ENCODE results near the gene CACNA2D3.

DNA sequence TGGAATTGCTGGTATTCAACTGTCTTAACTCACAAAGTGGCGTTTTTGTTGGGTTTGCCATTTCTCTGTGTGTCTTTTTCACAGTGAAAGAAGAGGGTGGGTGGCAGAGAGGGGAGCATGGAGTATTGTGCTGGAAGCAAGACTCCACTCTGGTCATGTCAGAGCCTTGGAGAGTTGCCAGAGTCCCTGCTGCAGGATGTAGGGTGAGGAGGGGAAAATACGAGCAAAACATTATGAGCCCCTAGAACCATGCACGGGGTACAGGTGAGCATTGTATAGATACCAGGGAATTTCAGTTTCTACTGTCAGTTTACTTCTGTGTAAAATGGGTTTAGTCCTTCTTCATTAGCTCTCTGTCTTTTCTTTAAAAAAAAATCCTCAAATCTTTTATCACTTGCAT, 249.9 kb downstream of the CACNA2D3 start:
- TF ChIP-seq MAZ (IDR thresholded peaks at IDR 0.05; ENCODE audit: borderline replicate concordance, low read depth, low read length), result no peak
- TF ChIP-seq, protein P1, sequence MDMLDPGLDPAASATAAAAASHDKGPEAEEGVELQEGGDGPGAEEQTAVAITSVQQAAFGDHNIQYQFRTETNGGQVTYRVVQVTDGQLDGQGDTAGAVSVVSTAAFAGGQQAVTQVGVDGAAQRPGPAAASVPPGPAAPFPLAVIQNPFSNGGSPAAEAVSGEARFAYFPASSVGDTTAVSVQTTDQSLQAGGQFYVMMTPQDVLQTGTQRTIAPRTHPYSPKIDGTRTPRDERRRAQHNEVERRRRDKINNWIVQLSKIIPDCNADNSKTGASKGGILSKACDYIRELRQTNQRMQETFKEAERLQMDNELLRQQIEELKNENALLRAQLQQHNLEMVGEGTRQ (IDR thresholded peaks at IDR 0.05), result no peak
- no peak for TF ChIP-seq CTCF (IDR thresholded peaks at IDR 0.05)
- no peak for TF ChIP-seq NR3C1 (IDR thresholded peaks at IDR 0.05)
- TF ChIP-seq POLR2A (IDR thresholded peaks at IDR 0.05; ENCODE audit: low read length), result no peak
- TF ChIP-seq, protein P2, sequence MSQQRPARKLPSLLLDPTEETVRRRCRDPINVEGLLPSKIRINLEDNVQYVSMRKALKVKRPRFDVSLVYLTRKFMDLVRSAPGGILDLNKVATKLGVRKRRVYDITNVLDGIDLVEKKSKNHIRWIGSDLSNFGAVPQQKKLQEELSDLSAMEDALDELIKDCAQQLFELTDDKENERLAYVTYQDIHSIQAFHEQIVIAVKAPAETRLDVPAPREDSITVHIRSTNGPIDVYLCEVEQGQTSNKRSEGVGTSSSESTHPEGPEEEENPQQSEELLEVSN (IDR thresholded peaks at IDR 0.05; ENCODE audit: borderline replicate concordance, low read depth), result no peak
- TF ChIP-seq, protein P3, sequence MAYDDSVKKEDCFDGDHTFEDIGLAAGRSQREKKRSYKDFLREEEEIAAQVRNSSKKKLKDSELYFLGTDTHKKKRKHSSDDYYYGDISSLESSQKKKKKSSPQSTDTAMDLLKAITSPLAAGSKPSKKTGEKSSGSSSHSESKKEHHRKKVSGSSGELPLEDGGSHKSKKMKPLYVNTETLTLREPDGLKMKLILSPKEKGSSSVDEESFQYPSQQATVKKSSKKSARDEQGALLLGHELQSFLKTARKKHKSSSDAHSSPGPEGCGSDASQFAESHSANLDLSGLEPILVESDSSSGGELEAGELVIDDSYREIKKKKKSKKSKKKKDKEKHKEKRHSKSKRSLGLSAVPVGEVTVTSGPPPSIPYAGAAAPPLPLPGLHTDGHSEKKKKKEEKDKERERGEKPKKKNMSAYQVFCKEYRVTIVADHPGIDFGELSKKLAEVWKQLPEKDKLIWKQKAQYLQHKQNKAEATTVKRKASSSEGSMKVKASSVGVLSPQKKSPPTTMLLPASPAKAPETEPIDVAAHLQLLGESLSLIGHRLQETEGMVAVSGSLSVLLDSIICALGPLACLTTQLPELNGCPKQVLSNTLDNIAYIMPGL (CRISPR knock-in tag; IDR thresholded peaks at IDR 0.05; ENCODE audit: borderline replicate concordance), result no peak
- TF ChIP-seq CEBPB (IDR thresholded peaks at IDR 0.05), result no peak

Measured in A549 (cell line).